ENCODE data around the gene MYO1F. TPM values are rescaled to one million over a fixed set of nuclear protein-coding genes. Genes with fewer than 3 reads are reported as not detected.

Gene MYO1F
- polyA plus RNA-seq, 1 donor (not counting 4 experiments of a cell fraction or from before 2014, with no cell fraction given) = 0.14 TPM

- no peaks in the 10 kb centered on the region for H3K36me3 ChIP-seq (ENCODE audit: control insufficient read depth in 2 of 2, extremely low read depth in 1 of 2, insufficient read depth in 2 of 2, low read length in 2 of 2)
- no peak overlapping the region for H2AFZ ChIP-seq (ENCODE audit: control insufficient read depth, low read length)
- no peaks in the 10 kb centered on the region for H3K9me1 ChIP-seq (ENCODE audit: control insufficient read depth, extremely low read depth, insufficient read depth, low read length)
- H4K20me1 ChIP-seq (ENCODE audit: control insufficient read depth, extremely low read depth, insufficient read depth, low read length) = no peaks in the 10 kb centered on the region
- H3K4me1 ChIP-seq (ENCODE audit: control insufficient read depth, extremely low read depth, insufficient read depth, low read length) = no peaks in the 10 kb centered on the region
- no peak overlapping the region for H3K4me2 ChIP-seq (ENCODE audit: control insufficient read depth, extremely low read depth, insufficient read depth, low read depth, low read length)
- no peak for TF ChIP-seq EZH2 (IDR thresholded peaks at IDR 0.05; ENCODE audit: low read length)
- TF ChIP-seq CTCF (optimal IDR thresholded peaks at IDR 0.05 in 1 of 3, IDR thresholded peaks at IDR 0.05 in 1 of 3, conservative IDR thresholded peaks at IDR 0.05 in 1 of 3; ENCODE audit: extremely low read depth in 1 of 3, insufficient read depth in 2 of 3, low read length in 3 of 3) = no peak
- no peak overlapping the region for H3K4me3 ChIP-seq (ENCODE audit: control insufficient read depth in 2 of 3, extremely low read depth in 1 of 3, insufficient read depth in 2 of 3, low read depth in 1 of 3, low read length in 3 of 3)
- dilution Hi-C loops (cut with MboI; ENCODE audit: extremely low pct_ligation_motif_present, low sequenced_read_pairs) = no loop called here
- H3K79me2 ChIP-seq (ENCODE audit: control insufficient read depth, insufficient read depth, low read length) = no peaks in the 10 kb centered on the region
- H3K9ac ChIP-seq (ENCODE audit: control insufficient read depth, extremely low read depth, insufficient read depth, low read length) = no peak overlapping the region
- FAIRE-seq = no peak
- peaks cover 9% of the 10 kb centered on the region for H3K9me3 ChIP-seq (ENCODE audit: control insufficient read depth, low read depth, low read length)
- H3K27ac ChIP-seq (ENCODE audit: control insufficient read depth, insufficient read depth, low read length) = no peak overlapping the region
- no peak for DNase-seq (ENCODE audit: low read depth, low spot score)
- H3K27me3 ChIP-seq (ENCODE audit: control insufficient read depth, extremely low read depth, insufficient read depth, low read length) = peaks cover 6% of the 10 kb centered on the region
Measured at GRCh38 chr19:8596168-8596567, 18.9 kb upstream of the MYO1F start.

GRCh38 chr19:8595651-8596050 lies 18.4 kb upstream of the MYO1F start:
- Histone ChIP-seq H3K4me1 (ENCODE audit: control insufficient read depth, extremely low read depth, insufficient read depth, low read length) (no peaks in the 10 kb centered on the region), H2AFZ (ENCODE audit: control insufficient read depth, low read length) (no peak overlapping the region), H3K9me1 (ENCODE audit: control insufficient read depth, extremely low read depth, insufficient read depth, low read length) (no peaks in the 10 kb centered on the region), H3K27ac (ENCODE audit: control insufficient read depth, insufficient read depth, low read length) (no peak overlapping the region), H3K27me3 (ENCODE audit: control insufficient read depth, extremely low read depth, insufficient read depth, low read length) (peaks cover 6% of the 10 kb centered on the region), H3K4me3 (ENCODE audit: control insufficient read depth in 2 of 3, extremely low read depth in 1 of 3, insufficient read depth in 2 of 3, low read depth in 1 of 3, low read length in 3 of 3) (no peak overlapping the region), H3K4me2 (ENCODE audit: control insufficient read depth, extremely low read depth, insufficient read depth, low read depth, low read length) (no peak overlapping the region), H4K20me1 (ENCODE audit: control insufficient read depth, extremely low read depth, insufficient read depth, low read length) (no peaks in the 10 kb centered on the region), H3K79me2 (ENCODE audit: control insufficient read depth, insufficient read depth, low read length) (no peaks in the 10 kb centered on the region), H3K36me3 (ENCODE audit: control insufficient read depth in 2 of 2, extremely low read depth in 1 of 2, insufficient read depth in 2 of 2, low read length in 2 of 2) (no peaks in the 10 kb centered on the region), H3K9ac (ENCODE audit: control insufficient read depth, extremely low read depth, insufficient read depth, low read length) (no peak overlapping the region), H3K9me3 (ENCODE audit: control insufficient read depth, low read depth, low read length) (peaks cover 7% of the 10 kb centered on the region)
- no peak for DNase-seq (ENCODE audit: low read depth, low spot score)
- FAIRE-seq = no peak
- dilution Hi-C loops (cut with MboI; ENCODE audit: extremely low pct_ligation_motif_present, low sequenced_read_pairs) = no loop called here
- TF ChIP-seq EZH2 (IDR thresholded peaks at IDR 0.05; ENCODE audit: low read length) = no peak
- TF ChIP-seq CTCF (optimal IDR thresholded peaks at IDR 0.05 in 1 of 3, IDR thresholded peaks at IDR 0.05 in 1 of 3, conservative IDR thresholded peaks at IDR 0.05 in 1 of 3; ENCODE audit: extremely low read depth in 1 of 3, insufficient read depth in 2 of 3, low read length in 3 of 3) = no peak
